ENCODE results near the gene CTIF. TPM values are rescaled to one million over a fixed set of nuclear protein-coding genes. Genes with fewer than 3 reads are reported as not detected.

The CTIF gene
- total RNA-seq, 1 experiment from 2014 or later, result 26.5 TPM

DNA sequence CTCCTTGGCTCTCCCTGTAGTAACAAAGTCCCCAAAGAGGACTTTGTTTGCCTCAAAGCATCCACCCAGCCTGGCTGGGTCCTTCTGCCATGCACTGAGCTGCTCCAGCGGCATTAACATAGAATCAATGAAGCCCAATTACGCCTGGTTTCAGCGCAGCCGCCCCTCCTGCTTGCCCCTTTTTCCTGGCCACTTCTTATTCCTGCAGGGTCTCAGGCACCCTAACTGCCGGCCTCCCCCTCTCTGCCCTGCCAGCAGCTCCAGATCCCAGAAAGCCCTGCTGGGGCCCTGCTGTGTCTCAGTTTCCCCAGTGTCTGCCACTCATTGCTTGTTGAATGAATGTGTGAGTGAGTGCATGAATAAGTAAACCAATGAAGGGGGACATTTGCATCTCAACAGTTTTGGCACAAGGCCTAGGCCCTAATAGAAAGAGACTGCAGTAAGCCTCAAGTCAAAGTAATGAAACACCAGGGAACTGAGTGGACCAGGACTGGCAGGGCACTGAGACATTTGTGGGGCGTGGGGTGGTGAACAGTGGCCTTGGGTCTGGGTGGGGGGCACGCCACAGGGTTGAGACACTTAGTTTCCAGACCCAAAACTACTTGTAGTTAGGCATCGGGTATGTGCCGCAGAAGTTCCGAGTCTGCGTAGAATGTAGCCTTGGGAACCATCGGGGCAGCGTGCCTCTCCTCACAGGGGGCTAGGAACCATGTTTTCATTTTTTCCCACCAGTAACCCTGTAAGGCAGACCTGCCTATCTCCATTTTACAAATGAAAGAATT, 351.3 kb downstream of the CTIF start:
- intact Hi-C loops (cut with micrococcal nuclease; ENCODE audit: unreplicated experiment), result no loop called here
- Histone ChIP-seq H3K4me1 (ENCODE audit: control insufficient read depth, insufficient read depth, low read length) (peaks cover 3% of the 10 kb centered on the region; the same call in 1 of the 2 replicates), H3K27me3 (ENCODE audit: control insufficient read depth, insufficient read depth, low read length) (no peaks in the 10 kb centered on the region), H3K4me3 (ENCODE audit: low read depth in 2 of 2, low read length in 2 of 2) (no peak overlapping the region), H3K27ac (ENCODE audit: low read length) (no peak overlapping the region), H3K36me3 (ENCODE audit: control insufficient read depth, insufficient read depth, low read length) (no peaks in the 10 kb centered on the region), H3K9me3 (ENCODE audit: control insufficient read depth, insufficient read depth, low read depth, low read length) (no peaks in the 10 kb centered on the region)
- no peak for DNase-seq (ENCODE audit: low read depth, low spot score)
- ATAC-seq, result no peak
- BruUV-seq (replicated peaks), result no TSS peak
- TF ChIP-seq, protein P1, sequence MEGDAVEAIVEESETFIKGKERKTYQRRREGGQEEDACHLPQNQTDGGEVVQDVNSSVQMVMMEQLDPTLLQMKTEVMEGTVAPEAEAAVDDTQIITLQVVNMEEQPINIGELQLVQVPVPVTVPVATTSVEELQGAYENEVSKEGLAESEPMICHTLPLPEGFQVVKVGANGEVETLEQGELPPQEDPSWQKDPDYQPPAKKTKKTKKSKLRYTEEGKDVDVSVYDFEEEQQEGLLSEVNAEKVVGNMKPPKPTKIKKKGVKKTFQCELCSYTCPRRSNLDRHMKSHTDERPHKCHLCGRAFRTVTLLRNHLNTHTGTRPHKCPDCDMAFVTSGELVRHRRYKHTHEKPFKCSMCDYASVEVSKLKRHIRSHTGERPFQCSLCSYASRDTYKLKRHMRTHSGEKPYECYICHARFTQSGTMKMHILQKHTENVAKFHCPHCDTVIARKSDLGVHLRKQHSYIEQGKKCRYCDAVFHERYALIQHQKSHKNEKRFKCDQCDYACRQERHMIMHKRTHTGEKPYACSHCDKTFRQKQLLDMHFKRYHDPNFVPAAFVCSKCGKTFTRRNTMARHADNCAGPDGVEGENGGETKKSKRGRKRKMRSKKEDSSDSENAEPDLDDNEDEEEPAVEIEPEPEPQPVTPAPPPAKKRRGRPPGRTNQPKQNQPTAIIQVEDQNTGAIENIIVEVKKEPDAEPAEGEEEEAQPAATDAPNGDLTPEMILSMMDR (IDR thresholded peaks at IDR 0.05), result no peak
- TF ChIP-seq TCF7L2 (IDR thresholded peaks at IDR 0.05; ENCODE audit: low read depth, low read length) (no peak), POLR2AphosphoS5 (IDR thresholded peaks at IDR 0.05; ENCODE audit: low read depth, low read length) (no peak)
- ChIA-PET POLR2A (no interaction called here), CTCF (interaction anchor here (0.5 kb wide), 1 partner anchor 62 kb away, joined by 4 read pairs; no protein-coding TSS in a partner anchor)
- in situ Hi-C loops (cut with HindIII; ENCODE audit: low pct_unique_long_range_greater_than_20kb, low sequenced_read_pairs), result no loop called here

DNA sequence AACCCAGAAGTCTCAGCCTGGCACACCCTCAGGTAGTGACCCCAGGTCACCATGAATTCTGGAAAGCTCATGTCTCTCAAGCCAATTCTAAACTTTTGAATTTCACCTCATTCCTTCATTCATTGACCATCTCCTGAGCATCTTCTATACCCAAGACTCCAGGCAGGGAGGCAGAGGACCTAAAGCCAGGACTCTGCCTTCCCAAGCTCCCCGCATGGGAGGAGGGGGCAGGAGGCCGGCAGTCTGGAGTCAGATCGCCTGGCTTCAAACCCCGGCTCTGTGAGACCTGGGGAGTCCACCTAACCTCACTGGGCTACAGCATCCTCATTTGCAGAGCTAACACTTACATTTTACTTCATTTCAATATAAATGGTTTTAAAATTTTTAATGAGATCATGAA, 352.9 kb downstream of the CTIF start:
- POLR2A ChIA-PET, result interaction anchor here (0.6 kb wide), 1 partner anchor 18 kb away, joined by 5 read pairs; no protein-coding TSS in a partner anchor

More for the DNA sequence above, 352.9 kb downstream of the CTIF start:
- no TSS peak for BruUV-seq (replicated peaks)
- Histone ChIP-seq H3K27me3 (ENCODE audit: control insufficient read depth, insufficient read depth, low read length) (no peaks in the 10 kb centered on the region), H3K4me1 (ENCODE audit: control insufficient read depth, insufficient read depth, low read length) (peaks cover 3% of the 10 kb centered on the region; the same call in 1 of the 2 replicates), H3K27ac (ENCODE audit: low read length) (no peak overlapping the region), H3K4me3 (ENCODE audit: low read depth in 2 of 2, low read length in 2 of 2) (no peak overlapping the region), H3K9me3 (ENCODE audit: control insufficient read depth, insufficient read depth, low read depth, low read length) (no peaks in the 10 kb centered on the region), H3K36me3 (ENCODE audit: control insufficient read depth, insufficient read depth, low read length) (no peaks in the 10 kb centered on the region)
- no peak for ATAC-seq
- CTCF ChIA-PET, result no interaction called here
- in situ Hi-C loops (cut with HindIII; ENCODE audit: low pct_unique_long_range_greater_than_20kb, low sequenced_read_pairs), result no loop called here
- no peak for DNase-seq (ENCODE audit: low read depth, low spot score)
- TF ChIP-seq TCF7L2 (IDR thresholded peaks at IDR 0.05; ENCODE audit: low read depth, low read length), result no peak
- TF ChIP-seq, protein P2, sequence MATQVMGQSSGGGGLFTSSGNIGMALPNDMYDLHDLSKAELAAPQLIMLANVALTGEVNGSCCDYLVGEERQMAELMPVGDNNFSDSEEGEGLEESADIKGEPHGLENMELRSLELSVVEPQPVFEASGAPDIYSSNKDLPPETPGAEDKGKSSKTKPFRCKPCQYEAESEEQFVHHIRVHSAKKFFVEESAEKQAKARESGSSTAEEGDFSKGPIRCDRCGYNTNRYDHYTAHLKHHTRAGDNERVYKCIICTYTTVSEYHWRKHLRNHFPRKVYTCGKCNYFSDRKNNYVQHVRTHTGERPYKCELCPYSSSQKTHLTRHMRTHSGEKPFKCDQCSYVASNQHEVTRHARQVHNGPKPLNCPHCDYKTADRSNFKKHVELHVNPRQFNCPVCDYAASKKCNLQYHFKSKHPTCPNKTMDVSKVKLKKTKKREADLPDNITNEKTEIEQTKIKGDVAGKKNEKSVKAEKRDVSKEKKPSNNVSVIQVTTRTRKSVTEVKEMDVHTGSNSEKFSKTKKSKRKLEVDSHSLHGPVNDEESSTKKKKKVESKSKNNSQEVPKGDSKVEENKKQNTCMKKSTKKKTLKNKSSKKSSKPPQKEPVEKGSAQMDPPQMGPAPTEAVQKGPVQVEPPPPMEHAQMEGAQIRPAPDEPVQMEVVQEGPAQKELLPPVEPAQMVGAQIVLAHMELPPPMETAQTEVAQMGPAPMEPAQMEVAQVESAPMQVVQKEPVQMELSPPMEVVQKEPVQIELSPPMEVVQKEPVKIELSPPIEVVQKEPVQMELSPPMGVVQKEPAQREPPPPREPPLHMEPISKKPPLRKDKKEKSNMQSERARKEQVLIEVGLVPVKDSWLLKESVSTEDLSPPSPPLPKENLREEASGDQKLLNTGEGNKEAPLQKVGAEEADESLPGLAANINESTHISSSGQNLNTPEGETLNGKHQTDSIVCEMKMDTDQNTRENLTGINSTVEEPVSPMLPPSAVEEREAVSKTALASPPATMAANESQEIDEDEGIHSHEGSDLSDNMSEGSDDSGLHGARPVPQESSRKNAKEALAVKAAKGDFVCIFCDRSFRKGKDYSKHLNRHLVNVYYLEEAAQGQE (IDR thresholded peaks at IDR 0.05; ENCODE audit: insufficient read depth in 1 of 2, low read depth in 2 of 2, low read length in 1 of 2), result no peak
- TF ChIP-seq, protein P1 (IDR thresholded peaks at IDR 0.05), result no peak
- TF ChIP-seq SIN3A (IDR thresholded peaks at IDR 0.05; ENCODE audit: borderline replicate concordance, insufficient read depth, low read depth, low read length), result no peak
- TF ChIP-seq POLR2AphosphoS5 (IDR thresholded peaks at IDR 0.05; ENCODE audit: low read depth, low read length), result no peak
- intact Hi-C loops (cut with micrococcal nuclease; ENCODE audit: unreplicated experiment), result no loop called here
